GM21619 (cell line): ENCODE results near the gene NPBWR2.
"Not testable (repeated sequence)": the region's sequence is repeated elsewhere in the genome, so short reads cannot be mapped to it uniquely, and the experiment has no call there.

Experiments
- ATAC-seq: cut with Tn5 transposase; IDR thresholded peaks from one replicate; pipeline ENCODE4 v1.9.1; 2021; ENCODE audit not compliant: unreplicated experiment

The NPBWR2 gene

DNA sequence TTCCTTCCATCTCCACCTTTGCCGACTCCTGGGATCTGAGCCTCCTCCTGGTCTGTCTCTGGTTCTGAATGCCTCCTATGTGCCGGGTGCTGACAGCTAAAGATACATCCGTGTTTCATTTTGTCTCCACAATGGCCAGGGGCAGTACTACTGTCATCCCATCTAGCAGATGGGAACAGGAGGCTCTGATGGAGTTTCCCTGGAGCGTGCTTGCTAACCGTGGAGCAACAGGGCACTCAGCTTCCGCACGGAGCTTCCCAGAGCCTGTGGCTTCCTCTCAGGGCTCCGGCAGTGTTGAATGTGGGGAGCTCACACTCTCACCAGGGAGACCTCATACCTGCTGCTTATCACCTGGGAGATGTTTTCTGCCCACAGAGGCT, 11.9 kb upstream of the NPBWR2 start:
- ATAC-seq, result no peak

DNA sequence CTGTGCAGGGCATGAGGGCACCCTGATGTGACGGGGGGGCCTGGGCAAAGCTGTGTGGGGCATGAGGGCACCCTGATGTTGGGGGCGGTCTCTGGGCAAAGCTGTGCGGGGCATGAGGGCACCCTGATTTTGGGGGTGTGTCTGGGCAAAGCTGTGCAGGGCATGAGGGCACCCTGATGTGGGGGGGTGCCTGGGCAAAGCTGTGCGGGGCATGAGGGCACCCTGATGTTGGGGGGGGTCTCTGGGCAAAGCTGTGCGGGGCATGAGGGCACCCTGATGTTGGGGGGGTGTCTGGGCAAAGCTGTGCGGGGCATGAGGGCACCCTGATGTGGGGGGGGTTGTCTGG, 10.0 kb upstream of the NPBWR2 start:
- ATAC-seq, result not testable (repeated sequence)

DNA sequence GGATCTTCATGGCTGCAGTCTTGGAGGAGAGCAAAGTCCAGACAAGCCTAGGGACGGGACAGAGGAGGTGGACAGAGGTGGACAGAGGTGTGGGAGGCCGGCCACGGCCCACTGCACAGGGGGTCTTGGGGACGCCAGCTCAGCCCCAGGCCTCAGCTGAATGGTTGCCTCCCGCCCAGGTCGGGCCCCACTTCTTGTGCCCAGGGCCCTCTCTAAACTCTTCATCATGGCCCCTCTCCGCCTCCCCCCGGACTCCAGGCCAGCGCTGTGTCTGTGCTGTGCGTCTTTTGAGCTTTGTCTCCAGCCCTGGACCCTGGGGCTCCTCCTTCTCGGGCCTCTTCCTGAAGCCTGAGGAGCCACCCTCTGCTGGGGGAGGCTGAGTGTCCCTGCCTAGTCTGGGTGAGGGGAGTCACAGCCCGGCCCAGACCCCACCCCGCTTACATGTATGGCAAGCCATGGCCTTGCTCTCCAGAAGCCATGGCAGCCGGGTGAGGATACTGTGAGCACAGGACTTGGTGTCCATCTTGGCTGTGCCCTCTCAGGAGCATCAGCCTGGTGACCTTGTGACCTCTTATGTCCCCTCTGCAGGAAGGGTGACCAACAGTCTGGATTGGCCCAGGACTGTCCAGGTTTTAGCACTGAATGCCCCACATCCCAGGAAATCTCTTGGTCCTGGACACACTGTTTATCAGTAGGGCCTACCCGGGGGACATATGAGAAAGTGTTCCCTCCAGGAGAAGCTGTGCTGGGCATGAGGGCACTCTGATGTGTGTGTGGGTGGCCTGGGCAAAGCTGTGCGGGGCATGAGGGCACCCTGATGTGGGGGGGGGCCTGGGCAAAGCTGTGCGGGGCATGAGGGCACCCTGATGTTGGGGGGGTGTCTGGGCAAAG, 9.4 kb upstream of the NPBWR2 start:
- ATAC-seq, result no peak

DNA sequence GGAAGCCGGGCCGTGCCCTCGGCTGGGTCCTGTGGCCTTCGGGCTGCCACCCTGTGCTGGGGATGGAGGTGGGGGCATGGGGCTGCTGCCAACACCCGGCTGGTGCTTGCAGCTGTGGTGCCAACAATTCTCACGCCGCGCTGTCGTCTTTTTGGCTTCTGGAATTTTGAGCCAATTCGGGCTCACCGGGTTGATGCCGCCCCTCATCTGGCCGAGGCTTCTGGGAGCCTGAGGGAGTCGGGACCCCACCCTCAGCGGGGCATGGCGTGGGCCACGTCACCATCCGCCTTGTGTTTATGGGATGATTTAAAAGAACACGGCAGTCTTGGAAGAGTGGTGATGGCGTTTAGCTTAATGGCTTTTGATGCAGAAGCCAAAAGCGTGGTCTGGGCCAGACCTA, 8.7 kb upstream of the NPBWR2 start:
- no peak for ATAC-seq

DNA sequence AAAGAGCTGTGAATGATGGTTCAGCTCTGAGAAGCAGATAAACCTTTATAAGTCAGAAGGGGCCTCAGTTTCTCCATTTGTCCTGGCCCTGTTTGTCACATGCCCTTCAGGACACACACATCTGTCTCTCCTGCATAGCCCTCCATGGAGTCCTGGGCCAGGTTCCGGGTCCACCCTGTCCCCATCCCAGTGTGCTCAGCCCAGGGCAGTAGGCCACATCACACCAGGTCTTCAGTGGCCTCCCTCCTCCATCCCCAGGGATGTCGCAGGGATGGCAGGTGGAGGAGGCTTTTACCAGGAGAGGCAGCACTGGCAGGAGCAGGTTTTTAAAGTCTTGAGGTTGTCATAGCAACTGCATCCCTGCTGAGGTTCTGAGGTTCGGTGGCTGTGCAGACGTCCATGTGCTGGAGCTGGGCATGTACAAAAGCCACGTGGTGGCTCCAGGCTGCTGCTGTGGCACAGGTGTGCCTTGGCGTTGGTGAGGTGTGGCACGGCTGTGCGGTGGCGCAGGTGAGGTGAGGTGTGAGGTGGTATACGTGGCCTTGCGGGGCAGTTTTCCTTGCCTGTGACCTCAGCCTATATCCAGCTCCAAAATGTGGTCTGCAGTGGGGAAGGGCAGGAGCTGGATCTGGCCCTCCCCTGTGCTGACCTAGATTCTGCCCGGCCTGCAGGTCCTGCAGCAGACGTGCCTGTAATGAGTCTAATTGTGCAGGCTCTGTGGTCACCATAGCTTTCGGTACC, 8.0 kb upstream of the NPBWR2 start:
- no peak for ATAC-seq

DNA sequence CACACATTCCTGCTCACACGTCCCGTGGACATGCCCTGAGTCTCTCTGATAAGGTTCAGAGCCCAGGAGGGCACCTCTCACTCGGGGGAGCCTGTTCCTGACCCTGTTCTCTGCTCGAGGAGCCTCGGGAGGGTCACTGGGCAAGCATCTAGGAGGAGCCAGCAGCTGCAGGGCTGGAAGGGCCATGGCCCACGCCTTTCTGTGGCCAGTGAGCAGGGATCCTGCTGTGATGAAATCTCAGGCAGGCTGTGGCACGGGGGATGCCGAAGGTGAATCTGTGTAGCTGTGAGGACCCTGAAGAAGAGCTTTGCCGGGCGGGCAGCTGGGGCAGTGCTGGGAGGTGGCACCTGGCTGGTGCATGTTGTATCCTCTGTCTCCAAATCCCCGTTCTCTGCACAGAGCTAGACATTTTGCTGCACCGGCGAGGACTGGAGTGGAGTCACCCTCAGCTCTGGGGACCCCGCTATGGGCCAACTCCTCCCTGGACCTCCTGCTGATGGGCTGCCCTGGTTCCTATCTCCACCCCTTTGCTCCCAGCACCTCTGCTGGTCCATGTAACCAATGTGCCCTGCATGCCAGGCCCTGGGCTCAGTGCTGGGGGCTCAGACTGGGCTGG, 7.1 kb upstream of the NPBWR2 start:
- no peak for ATAC-seq

DNA sequence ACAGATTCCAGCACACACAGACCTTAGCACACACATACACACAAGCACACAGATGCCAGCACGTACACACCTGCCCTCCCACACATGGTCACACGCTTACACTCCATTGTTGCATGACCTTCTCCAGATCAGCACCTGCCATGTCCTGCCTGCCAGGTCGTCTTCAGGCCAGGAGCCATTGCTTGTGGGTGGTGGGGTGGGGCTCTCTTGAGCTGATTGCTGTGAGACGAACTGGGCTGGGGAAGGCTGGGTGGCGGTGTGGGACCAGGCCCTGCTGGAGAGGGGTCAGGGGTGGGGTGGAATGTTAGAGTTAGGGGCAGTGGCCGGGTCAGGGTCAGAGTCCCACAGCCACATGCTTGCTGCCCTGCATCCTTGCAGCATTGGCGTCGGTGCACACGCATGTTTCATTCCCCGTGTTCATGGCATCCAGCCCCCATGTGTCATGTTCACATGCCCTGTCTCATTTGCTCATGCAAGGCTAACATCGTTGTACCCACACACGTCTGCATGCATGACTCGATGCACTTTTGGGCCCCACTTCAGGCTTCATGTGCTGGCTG, 6.5 kb upstream of the NPBWR2 start:
- no peak for ATAC-seq

GRCh38 chr20:64113444-64113775, 6.0 kb upstream of the NPBWR2 start:
- no peak for ATAC-seq

GRCh38 chr20:64112691-64113443, 5.5 kb upstream of the NPBWR2 start:
- no peak for ATAC-seq

DNA sequence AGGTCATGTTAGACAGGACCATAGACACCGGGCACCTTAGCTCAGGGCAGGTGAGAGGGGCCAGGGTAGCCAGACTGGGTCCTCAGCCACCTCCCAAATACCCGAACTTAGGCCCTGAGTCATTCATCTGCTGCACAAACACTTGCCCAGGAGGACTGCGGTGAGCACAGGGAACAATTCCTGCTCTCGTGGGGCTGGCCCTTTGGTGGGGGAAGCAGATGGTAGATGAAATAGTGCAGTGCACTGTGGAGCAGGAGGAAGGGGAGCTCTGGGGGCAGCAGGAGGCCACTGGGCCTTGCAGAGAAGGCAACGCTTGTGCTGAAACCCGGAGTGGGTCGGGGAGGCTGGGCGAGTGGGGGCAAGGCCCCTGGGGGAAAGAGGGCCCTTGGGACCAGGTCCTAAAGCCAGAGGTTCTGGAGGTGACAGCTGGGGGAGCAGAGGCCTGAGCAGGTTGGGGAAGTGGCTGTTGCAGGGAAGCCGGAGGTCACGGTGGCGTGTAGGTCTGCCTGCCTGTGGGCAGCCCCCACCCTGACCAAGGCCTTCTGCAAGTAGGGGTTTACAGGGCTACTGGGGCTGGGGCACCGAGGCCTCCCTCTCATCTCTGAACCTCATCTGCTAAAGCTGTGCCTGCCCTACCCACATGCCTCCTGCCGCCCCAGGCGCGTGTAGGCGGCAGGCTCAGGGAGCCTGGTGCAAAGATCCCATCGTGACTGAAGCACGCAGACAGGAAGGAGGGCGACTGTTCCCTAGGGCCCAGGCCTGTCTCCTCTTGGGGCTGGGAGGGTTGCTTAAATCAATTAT, 4.7 kb upstream of the NPBWR2 start:
- no peak for ATAC-seq

DNA sequence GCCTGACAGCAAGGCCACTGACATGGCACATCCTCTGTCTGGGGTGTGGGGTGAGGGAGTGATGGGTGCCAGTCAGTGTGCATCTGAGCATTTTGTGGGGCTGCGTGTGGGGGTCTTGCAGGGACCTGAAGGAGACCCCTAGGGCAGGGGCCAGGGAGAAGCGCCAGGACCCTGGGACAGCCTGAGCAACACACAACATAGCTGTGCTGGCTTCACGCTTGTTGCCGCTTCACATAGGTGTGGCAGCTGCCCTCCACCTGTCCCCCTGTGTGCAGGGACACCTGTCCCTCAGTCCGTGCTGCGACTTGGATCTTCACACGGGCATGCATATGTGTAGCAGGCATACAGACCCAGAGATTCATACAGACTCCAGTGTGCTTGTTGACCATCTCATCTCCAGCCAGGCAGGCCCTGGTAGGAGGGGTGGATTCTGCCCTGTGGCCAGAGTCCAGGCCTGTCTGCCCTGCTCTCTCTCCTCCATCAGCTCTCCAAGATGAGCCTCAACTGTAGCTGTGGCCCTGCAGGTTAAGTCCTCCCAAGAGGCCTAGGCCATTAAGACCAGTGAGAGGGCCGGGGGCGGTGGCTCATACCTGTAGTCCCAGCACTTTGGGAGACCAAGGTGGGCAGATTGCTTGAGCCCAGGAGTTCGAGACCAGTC, 3.2 kb upstream of the NPBWR2 start:
- no peak for ATAC-seq

- ATAC-seq, result no peak
Measured at GRCh38 chr20:64109831-64110391, 2.5 kb upstream of the NPBWR2 start.

DNA sequence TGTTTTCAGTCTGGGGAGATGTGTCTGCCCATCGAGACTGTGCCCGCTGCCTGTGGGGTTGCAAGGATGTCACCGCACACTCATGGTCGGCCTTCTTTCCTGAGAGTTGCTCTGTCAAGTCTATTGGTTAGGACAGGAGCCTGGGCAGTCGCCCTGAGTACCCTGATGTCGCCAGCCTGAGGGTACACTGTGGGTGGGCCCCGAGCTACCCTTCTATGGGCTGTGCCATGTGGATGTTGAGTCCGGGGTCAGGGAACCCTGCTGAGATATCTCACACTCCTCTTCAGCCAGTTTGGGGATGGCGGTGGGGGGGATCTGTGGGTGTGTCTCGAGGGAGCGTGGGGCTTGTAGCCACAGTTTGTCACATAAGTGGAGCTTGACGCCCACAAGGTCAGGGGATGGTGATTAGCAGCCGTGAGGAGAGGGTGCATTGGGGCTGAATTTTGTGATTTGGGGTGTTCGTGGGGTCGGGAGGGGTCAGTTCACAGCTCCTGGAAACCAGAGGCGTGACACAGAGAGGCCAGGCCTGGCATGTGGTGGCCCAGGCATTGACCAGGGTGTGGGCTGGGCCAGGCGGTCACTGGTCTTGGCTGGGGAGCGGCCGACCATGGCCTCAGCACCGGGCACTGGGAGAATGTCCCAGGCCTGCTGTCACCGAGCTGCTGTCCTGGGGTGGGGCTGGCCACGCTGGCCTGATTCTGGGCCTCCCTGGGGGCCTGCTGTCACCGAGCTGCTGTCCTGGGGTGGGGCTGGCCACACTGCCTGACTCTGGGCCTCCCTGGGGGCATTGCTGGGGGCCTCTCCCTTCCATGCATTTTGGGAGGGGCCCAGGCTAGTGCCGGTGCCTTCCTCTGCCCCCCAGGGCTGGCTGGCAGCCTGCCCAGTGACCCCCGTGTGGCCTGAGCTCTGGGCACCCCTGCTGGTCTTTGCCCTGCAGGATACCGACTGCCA, 1.6 kb upstream of the NPBWR2 start:
- no peak for ATAC-seq

DNA sequence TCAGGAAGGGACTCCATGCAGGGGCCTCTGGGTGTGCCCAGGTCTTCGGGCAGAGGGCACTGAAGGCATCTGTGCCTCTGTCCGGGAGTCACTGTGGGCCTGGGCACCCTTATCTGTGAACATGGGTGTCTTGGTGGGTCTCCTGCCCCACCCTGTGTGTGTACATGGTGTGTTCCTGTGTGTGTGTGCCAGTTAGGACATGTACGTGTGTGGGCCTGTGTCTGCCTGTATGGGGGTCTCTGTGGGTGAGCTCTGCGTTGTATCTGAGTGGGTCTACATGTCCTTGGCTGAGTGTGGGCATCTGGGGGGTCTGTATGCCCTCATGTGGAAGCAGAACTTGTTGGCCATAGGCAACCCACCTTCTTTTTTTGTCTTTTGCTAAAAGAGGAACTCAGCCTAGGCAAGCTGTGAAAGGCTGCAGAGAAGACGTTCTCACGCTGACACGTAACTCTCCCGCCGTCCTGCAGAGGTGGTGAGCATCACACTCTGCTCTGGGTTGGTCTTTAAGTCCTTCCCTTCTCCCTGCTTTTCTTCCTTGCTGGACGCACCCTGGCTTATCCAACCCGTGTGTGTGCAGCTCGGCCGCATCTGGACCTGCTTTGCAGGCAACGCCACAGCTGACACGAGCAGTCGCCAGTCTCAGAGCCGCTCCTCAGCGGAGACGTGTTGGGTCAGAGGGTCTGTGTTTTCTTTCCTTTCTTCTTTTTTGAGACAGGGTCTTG, 532 bp upstream of the NPBWR2 start:
- ATAC-seq, result no peak

DNA sequence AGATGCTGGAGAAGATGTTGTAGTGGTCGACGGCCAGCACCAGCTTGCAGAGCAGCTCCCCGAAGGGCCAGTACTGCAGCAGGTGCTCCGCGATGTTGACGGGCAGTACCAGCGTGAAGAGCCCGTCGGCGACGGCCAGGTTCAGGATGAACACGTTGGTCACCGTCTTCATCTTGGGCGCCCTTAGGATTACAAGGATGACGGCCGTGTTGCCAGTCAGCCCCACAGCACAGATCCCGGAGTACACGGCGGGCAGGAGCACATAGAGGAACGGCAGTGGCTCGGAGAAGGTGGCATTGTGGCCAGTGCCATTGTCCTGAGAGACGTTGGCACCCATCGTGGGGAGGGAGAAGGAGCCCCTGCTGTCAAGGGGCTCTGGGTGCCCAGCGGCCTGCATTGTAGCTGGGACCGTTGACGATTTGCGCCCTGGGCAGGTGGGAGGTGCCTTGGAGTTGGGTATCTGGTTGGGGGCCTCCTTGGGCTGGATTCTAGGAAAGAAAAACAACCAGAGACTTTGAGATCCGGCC, 867 bp downstream of the NPBWR2 start:
- ATAC-seq, result no peak

GRCh38 chr20:64105846-64106434, 1.4 kb downstream of the NPBWR2 start:
- ATAC-seq, result no peak
